HK-2 (cell line): ENCODE data around the gene PAN2.
"Not testable (repeated sequence)": the region's sequence is repeated elsewhere in the genome, so short reads cannot be mapped to it uniquely, and the experiment has no call there.

ENCODE experiments used
- DNase-seq: peaks from one replicate; pipeline ENCODE4 v3.0.0-alpha.2; 2018; ENCODE audit not compliant: unreplicated experiment

Gene PAN2

DNA sequence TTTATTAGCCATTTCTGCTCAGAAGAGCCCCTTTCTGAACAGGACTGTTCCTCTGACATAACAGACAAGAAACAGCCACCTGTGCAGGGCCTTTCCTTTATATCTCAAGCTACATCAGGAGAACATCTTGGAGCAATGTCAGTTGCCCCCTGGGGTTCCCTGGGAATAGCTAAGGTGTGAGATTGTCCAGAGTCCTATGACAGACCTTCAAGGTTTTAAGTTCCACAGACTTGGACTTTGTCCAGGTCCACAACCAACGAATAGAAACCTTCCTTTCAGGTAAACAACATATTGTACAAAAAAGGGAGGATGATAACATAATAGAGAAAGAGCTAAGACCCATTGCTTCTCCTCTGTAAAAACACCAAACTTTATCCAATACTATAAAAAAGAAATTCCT lies 7.8 kb upstream of the PAN2 start:
- no peak for DNase-seq

GRCh38 chr12:56339158-56339422 lies 5.3 kb upstream of the PAN2 start:
- DNase-seq: no peak

- DNase-seq: peak; percentile 80
Observed at GRCh38 chr12:56338308-56339157, 4.7 kb upstream of the PAN2 start, which contains the start of gene IL23A. Gene IL23A, plus strand, starts transcription at chr12:56338884. Its CDS starts 161 bp downstream, at chr12:56339045.

- no peak for DNase-seq
Observed at GRCh38 chr12:56337753-56338251, 4.0 kb upstream of the PAN2 start.

- no peak for DNase-seq
Observed at GRCh38 chr12:56336361-56337167, 2.8 kb upstream of the PAN2 start.

DNA sequence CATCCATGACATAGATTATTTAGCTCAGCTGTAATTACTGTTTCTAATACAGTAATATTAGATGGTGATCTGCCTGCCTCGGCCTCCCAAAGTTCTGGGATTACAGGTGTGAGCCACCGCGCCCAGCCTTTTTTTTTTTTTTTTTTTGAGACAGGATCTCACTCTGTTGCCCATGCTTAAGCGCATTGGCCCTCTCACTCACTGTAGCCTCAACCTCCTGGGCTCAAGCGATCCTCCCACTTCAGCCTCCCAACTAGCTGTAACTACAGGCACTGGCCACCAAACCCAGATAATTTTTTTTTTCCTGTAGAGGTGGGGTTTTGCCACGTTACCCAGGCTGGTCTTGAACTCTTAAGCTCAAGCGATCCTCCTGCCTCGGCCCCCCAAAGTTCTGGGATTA lies 1.7 kb upstream of the PAN2 start:
- DNase-seq: not testable (repeated sequence)

- no peak for DNase-seq
Observed at GRCh38 chr12:56334490-56334793, 642 bp upstream of the PAN2 start.

GRCh38 chr12:56333197-56333678 lies 562 bp downstream of the PAN2 start:
- DNase-seq: no peak

GRCh38 chr12:56332512-56333196 lies 1.1 kb downstream of the PAN2 start:
- DNase-seq: no peak

DNA sequence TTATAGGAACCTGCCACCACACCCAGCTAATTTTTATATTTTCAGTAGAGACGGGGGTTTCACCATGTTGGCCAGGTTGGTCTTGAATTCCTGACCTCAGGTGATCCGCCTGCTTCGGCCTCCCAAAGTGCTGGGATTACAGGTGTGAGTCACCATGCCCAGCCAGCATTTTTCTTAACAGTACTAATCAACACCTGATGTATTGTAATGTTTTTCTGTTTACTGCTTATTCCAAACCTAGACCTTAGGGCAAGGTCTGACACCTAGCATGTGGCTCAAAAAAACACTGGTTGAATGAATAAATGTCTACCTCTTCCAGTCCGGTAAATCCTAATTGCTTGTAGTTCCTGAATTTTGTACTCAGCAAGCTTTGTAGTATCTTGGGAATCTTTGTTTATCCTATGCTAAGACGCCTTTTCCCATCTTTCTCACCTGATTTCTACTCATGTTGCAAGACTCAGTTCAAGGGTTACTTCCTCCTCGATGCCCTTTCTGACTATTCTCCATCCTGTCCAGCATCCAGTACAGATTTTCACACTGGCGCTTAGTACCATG lies 2.8 kb downstream of the PAN2 start:
- no peak for DNase-seq

GRCh38 chr12:56326533-56326932 lies 7.3 kb downstream of the PAN2 start:
- no peak for DNase-seq

GRCh38 chr12:56326126-56326525 lies 7.7 kb downstream of the PAN2 start:
- no peak for DNase-seq

GRCh38 chr12:56324206-56324605 lies 9.6 kb downstream of the PAN2 start:
- DNase-seq: no peak

DNA sequence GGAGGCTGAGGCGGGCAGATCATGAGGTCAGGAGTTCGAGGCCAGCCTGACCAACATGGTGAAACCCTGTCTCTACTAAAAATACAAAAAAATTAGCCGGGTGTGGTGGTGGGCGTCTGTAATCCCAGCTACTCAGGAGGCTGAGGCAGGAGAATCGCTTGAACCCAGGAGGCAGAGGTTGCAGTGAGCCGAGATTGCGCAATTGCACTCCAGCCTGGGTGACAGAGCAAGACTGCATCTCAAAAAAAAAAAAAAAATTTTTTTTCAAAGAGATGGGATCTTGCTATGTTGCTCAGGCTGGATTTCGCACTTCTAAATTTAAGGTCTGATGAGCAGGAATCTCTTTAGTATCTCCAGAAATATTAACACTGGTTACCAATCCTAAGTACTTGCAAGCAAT lies 12.2 kb downstream of the PAN2 start:
- DNase-seq: not testable (repeated sequence)

- DNase-seq: no peak
Observed at GRCh38 chr12:56321027-56321426, 12.8 kb downstream of the PAN2 start.

DNA sequence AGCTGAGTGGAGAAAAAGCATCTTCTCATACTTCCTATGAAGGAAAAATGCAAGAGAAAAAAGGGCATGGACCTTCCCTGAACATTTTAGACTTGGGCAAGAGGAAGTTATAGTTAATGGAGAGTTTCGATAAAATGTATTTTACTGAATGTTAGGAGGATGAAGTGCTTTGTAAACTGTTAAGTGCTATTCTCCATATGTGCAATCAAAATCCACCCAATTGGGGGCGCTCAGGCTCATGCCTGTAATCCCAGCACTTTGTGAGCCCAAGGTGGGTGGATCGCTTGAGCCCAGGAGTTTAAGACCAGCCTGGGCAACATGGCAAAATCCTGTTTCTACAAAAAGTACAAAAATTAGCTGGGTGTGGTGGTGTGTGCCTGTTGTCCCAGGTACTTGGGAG lies 16.1 kb downstream of the PAN2 start:
- no peak for DNase-seq

DNA sequence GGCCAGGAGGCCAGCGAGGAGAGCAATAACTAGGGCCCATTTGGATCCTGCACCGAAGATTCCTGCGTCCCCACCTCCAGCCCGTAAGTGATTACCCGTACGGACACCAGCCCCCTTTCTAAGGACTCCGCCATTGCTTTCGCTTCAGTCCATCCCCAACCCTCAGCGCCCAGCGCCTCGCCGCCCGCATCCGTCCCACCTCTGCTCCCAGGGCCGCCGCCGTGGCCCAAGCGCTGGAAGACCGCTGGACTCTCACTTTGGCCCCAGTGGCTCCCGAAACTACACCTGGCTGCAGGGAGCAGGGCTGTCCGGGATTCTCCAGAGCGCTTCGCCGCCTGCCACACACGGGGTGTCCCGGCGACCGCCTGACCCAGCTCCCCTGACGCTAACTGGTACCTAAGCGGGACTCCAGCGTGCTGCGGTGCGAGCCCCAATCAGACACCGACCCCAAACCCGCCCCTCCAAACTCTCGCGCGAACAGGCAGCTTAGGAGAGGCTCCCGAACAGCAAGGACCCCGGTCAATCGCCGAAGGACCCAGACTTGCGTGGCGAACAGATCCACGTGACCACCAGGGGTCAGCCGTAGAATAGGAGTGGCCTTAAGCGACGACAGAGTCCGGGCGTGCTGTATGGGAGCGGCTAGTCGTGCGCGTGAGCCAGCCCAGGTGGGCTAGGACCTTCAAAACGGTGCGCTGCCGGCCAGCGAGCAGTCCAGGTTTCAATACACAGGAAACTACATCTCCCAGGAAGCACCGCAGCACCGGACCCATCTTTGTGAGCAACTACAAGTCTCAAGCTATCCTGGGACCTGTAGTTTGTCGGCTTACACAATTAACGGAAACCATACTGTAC lies 18.0 kb downstream of the PAN2 start, which contains the start of gene CNPY2:
TSS of gene CNPY2 (minus strand) at position 367 of the 852 bp plus-strand sequence. CDS start 771 bp downstream, outside the sequence.
- DNase-seq: peak; percentile 99

DNA sequence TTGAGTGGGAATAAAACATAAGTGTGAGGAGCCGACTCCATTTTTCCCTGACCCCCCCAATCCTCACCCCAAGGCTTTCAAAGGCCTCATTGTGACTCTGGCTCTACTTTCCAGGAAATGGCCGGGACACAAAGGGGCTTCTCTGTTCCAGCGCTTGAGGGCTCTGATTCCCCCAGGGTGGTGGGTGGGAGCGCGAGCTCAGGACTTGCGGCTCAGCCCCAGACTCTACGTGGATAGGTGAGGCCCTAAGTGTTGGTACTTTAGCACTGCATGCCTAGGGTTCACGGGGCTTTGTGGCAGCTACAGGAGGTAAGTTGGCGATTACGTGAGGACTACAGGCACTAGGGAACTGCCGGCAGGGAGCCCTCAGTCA lies 18.6 kb downstream of the PAN2 start:
- no peak for DNase-seq

DNA sequence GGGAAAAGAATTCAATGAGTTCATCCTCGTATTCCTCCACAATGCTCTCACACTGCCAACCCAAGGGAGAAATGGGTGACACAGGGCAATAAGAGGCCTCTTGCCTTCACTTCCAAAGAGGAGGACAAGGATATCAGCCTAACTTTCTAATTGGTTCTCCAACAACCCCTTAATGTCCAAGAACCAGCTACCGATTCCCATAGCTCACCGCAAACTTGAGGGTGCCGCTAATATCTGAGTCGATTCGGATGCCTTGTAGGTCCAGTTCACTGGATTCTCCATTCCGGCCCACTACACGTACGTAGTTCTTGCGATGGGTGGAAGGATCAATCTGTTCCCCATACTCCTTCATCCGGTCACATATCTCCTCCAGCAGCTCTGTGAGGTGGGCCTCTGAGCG lies 22.8 kb downstream of the PAN2 start:
- no peak for DNase-seq

GRCh38 chr12:56308714-56309113 lies 25.1 kb downstream of the PAN2 start:
- no peak for DNase-seq
